Measurements from ENCODE around the gene ZNF414. TPM values are rescaled to one million over a fixed set of nuclear protein-coding genes. Genes with fewer than 3 reads are reported as not detected.

The ZNF414 gene
- total RNA-seq, 1 donor from 2014 or later, result 5.2 TPM

- peaks cover 2% of the 10 kb centered on the region for H3K27me3 ChIP-seq (ENCODE audit: control insufficient read depth, insufficient read depth, low read length)
- H3K36me3 ChIP-seq (ENCODE audit: control insufficient read depth, insufficient read depth, low read length), result no peaks in the 10 kb centered on the region
- TF ChIP-seq, protein P1, sequence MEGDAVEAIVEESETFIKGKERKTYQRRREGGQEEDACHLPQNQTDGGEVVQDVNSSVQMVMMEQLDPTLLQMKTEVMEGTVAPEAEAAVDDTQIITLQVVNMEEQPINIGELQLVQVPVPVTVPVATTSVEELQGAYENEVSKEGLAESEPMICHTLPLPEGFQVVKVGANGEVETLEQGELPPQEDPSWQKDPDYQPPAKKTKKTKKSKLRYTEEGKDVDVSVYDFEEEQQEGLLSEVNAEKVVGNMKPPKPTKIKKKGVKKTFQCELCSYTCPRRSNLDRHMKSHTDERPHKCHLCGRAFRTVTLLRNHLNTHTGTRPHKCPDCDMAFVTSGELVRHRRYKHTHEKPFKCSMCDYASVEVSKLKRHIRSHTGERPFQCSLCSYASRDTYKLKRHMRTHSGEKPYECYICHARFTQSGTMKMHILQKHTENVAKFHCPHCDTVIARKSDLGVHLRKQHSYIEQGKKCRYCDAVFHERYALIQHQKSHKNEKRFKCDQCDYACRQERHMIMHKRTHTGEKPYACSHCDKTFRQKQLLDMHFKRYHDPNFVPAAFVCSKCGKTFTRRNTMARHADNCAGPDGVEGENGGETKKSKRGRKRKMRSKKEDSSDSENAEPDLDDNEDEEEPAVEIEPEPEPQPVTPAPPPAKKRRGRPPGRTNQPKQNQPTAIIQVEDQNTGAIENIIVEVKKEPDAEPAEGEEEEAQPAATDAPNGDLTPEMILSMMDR (IDR thresholded peaks at IDR 0.05; ENCODE audit: insufficient read depth, low read length, poor library complexity, severe bottlenecking), result no peak
- H3K4me3 ChIP-seq (ENCODE audit: low read depth, low read length), result no peak overlapping the region
- no peak for DNase-seq (ENCODE audit: low read depth)
Observed at GRCh38 chr19:8501981-8502380, 12.0 kb downstream of the ZNF414 start.

DNA sequence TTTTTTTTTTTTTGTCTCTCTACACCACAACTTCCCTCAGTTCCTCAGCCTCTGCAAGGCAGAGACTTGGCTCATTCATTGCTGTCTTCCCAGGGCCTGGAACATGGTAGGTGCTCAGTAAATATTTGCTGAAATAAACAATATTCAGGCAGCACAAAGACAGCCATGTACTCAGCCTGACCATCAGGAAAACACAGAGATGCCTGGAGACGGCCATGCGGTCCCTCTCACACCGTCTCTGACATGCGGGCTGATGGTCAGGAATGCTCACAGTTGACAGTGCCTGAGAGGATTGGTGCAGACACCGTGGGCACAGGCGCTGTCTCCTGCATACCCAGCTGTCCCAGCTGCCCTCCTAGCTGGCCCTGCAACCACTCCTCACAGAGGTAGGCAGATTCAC lies 12.5 kb downstream of the ZNF414 start:
- TF ChIP-seq, protein P1 (IDR thresholded peaks at IDR 0.05; ENCODE audit: insufficient read depth, low read length, poor library complexity, severe bottlenecking), result no peak
- no peak for DNase-seq (ENCODE audit: low read depth)
- no peaks in the 10 kb centered on the region for H3K36me3 ChIP-seq (ENCODE audit: control insufficient read depth, insufficient read depth, low read length)
- H3K4me3 ChIP-seq (ENCODE audit: low read depth, low read length), result no peak overlapping the region
- peaks cover 2% of the 10 kb centered on the region for H3K27me3 ChIP-seq (ENCODE audit: control insufficient read depth, insufficient read depth, low read length)

DNA sequence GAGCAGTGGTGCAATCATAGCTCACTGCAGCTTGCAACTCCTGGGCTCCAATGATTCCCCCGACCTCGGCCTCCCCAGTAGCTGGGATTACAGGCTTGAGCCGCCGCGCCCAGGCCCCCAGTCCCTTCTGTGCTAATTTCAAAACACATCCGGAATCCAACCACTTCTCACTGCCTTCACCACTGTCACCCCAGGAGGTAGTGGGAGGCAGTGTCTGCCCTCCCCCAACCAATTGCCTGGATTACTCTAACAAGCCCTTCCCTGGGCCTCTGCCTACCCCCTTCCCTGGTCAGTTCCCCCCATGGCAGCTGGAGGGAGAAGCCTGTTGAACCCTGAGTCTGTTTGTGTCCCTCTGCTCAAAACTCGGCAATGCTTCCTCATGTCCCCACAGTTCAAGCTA lies 13.8 kb downstream of the ZNF414 start:
- Histone ChIP-seq H3K27me3 (ENCODE audit: control insufficient read depth, insufficient read depth, low read length) (peaks cover 2% of the 10 kb centered on the region), H3K36me3 (ENCODE audit: control insufficient read depth, insufficient read depth, low read length) (no peaks in the 10 kb centered on the region), H3K4me3 (ENCODE audit: low read depth, low read length) (no peak overlapping the region)
- no peak for DNase-seq (ENCODE audit: low read depth)
- TF ChIP-seq, protein P1 (IDR thresholded peaks at IDR 0.05; ENCODE audit: insufficient read depth, low read length, poor library complexity, severe bottlenecking), result no peak

DNA sequence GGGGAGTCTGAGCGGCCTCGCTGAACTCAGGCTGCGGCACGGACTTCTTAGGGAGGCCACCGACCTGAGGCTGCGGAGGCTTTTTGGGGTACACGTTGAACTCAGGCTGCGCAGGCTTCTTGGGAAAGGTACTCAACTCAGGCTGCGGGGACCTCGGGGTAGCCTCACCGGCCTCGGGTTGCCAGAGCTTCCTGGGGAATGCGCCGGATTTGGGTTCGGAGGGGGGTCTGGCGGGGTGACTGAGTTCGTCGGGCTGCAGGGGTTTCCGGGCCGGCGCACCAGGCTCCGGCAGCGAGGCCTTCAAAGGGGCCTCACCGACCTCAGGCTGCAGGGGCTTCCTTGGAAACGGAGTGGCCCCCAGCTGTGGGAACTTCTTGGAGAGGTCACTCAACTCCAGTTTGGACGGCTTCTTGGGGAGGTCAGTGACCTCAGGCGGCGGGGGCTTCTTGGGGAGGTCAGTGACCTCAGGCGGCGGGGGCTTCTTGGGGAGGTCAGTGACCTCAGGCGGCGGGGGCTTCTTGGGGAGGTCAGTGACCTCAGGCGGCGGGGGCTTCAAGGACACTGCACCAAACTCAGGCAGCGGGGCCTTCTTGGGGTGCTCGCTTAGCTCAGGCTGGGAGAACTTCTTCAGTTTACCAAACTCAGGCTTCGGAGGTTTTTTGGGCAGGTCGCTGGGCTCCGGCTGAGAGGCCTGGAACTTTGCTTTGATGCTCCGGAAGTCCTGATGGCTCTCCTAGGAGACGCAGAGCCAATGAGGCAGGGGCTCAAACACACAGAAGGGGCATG lies 14.7 kb downstream of the ZNF414 start:
- H3K4me3 ChIP-seq (ENCODE audit: low read depth, low read length), result no peak overlapping the region
- H3K27me3 ChIP-seq (ENCODE audit: control insufficient read depth, insufficient read depth, low read length), result peaks cover 2% of the 10 kb centered on the region
- TF ChIP-seq, protein P1 (IDR thresholded peaks at IDR 0.05; ENCODE audit: insufficient read depth, low read length, poor library complexity, severe bottlenecking), result no peak
- DNase-seq (ENCODE audit: low read depth), result no peak
- no peaks in the 10 kb centered on the region for H3K36me3 ChIP-seq (ENCODE audit: control insufficient read depth, insufficient read depth, low read length)

DNA sequence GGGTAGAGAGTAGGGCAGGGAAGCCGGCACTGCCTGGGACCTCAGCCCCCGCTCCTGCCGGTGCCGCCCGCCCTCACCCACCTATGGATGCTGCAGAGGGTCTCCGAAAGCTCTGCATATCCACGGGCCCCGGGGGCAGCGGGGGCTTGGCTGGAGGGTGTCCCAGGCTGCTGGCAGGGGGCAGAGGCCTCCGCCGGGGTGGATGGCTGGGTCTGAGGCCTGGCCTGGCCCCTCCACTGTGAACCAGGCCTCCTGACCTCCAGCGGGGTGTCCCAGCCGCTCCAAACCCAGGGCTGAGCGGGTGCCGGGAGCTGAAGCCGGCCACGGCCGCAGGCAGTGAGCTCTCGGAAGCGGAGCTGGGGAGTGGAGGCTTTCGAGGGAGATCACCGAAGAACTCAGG lies 15.7 kb downstream of the ZNF414 start:
- no peak for DNase-seq (ENCODE audit: low read depth)
- Histone ChIP-seq H3K36me3 (ENCODE audit: control insufficient read depth, insufficient read depth, low read length) (no peaks in the 10 kb centered on the region), H3K4me3 (ENCODE audit: low read depth, low read length) (no peak overlapping the region), H3K27me3 (ENCODE audit: control insufficient read depth, insufficient read depth, low read length) (peaks cover 2% of the 10 kb centered on the region)
- TF ChIP-seq, protein P1 (IDR thresholded peaks at IDR 0.05; ENCODE audit: insufficient read depth, low read length, poor library complexity, severe bottlenecking), result no peak

GRCh38 chr19:8494158-8494557 lies 19.8 kb downstream of the ZNF414 start:
- no peak for DNase-seq (ENCODE audit: low read depth)
- H3K36me3 ChIP-seq (ENCODE audit: control insufficient read depth, insufficient read depth, low read length), result no peaks in the 10 kb centered on the region
- TF ChIP-seq, protein P1 (IDR thresholded peaks at IDR 0.05; ENCODE audit: insufficient read depth, low read length, poor library complexity, severe bottlenecking), result no peak
- H3K27me3 ChIP-seq (ENCODE audit: control insufficient read depth, insufficient read depth, low read length), result no peaks in the 10 kb centered on the region
- H3K4me3 ChIP-seq (ENCODE audit: low read depth, low read length), result no peak overlapping the region
